Umbilical cord (tissue), 2 donors: ENCODE measurements around the gene PTPRG. TPM values are rescaled to one million over a fixed set of nuclear protein-coding genes. Genes with fewer than 3 reads are reported as not detected.

Source experiments
- DNase-seq: peaks from one replicate; pipeline ENCODE4 v3.0.0-alpha.2; 2015; ENCODE audit warnings: low spot score
- total RNA-seq: library from RNA; depleted of rRNA; stranded (reverse); fragments of >200 nt; gene quantifications from one replicate; pipeline ENCODE4 v1.2.3, GENCODE V29; 2014; ENCODE audit warnings: low replicate concordance; ENCODE audit not compliant: insufficient read depth

The PTPRG gene
- total RNA-seq, 1 donor from 2014 or later = 84.0 TPM

- no peak for DNase-seq
Measured at GRCh38 chr3:61924991-61925390, 363.6 kb downstream of the PTPRG start.

GRCh38 chr3:61925721-61926120 is 364.4 kb downstream of the PTPRG start:
- no peak for DNase-seq

GRCh38 chr3:61926923-61927322 is 365.6 kb downstream of the PTPRG start:
- DNase-seq = peak; percentile 76

- peak; percentile 93 for DNase-seq
Measured at GRCh38 chr3:61927332-61927731, 366.0 kb downstream of the PTPRG start.

- peak; percentile 15 for DNase-seq
Measured at GRCh38 chr3:61928039-61928438, 366.7 kb downstream of the PTPRG start.

GRCh38 chr3:61928776-61929314 is 367.5 kb downstream of the PTPRG start:
- DNase-seq = no peak

- DNase-seq = no peak
Measured at GRCh38 chr3:61929617-61930016, 368.2 kb downstream of the PTPRG start.

- no peak for DNase-seq
Measured at GRCh38 chr3:61932499-61932898, 371.1 kb downstream of the PTPRG start.

- DNase-seq = no peak
Measured at GRCh38 chr3:61933798-61934504, 372.6 kb downstream of the PTPRG start.

- DNase-seq = no peak
Measured at GRCh38 chr3:61934505-61934871, 373.1 kb downstream of the PTPRG start.

GRCh38 chr3:61935814-61936213 is 374.4 kb downstream of the PTPRG start:
- no peak for DNase-seq

GRCh38 chr3:61936344-61936937 is 375.1 kb downstream of the PTPRG start:
- no peak for DNase-seq

- no peak for DNase-seq
Measured at GRCh38 chr3:61937477-61937876, 376.1 kb downstream of the PTPRG start.

- DNase-seq = peak; percentile 86
Measured at GRCh38 chr3:61938878-61939549, 377.6 kb downstream of the PTPRG start.

- DNase-seq = no peak
Measured at GRCh38 chr3:61940236-61940635, 378.9 kb downstream of the PTPRG start.

- DNase-seq = no peak
Measured at GRCh38 chr3:61943975-61944374, 382.6 kb downstream of the PTPRG start.

- DNase-seq = no peak
Measured at GRCh38 chr3:61944726-61945125, 383.4 kb downstream of the PTPRG start.

- no peak for DNase-seq
Measured at GRCh38 chr3:61945657-61946056, 384.3 kb downstream of the PTPRG start.

- DNase-seq = peak; percentile 69
Measured at GRCh38 chr3:61946570-61947324, 385.4 kb downstream of the PTPRG start.

GRCh38 chr3:61947456-61947855 is 386.1 kb downstream of the PTPRG start:
- DNase-seq = no peak

- no peak for DNase-seq
Measured at GRCh38 chr3:61948699-61949305, 387.4 kb downstream of the PTPRG start.
